Measurements from ENCODE around the gene CTBP2. TPM values are rescaled to one million over a fixed set of nuclear protein-coding genes. Genes with fewer than 3 reads are reported as not detected.

The CTBP2 gene
- total RNA-seq, 4 donors from 2014 or later, result 65.9 to 129 (median 71.2) TPM

GRCh38 chr10:125004571-125005311 lies 155.6 kb downstream of the CTBP2 start:
- no peaks in the 10 kb centered on the region for H3K36me3 ChIP-seq
- H3K4me1 ChIP-seq, result peaks cover 12 to 16% of the 10 kb centered on the region in 2 donors
- intact Hi-C loops (cut with DNase I; ENCODE audit: low total_unique reads), result loop anchor here (10.0 kb wide), 1 partner anchor 70 kb away; no protein-coding TSS in a partner anchor
- TF ChIP-seq, protein P1, sequence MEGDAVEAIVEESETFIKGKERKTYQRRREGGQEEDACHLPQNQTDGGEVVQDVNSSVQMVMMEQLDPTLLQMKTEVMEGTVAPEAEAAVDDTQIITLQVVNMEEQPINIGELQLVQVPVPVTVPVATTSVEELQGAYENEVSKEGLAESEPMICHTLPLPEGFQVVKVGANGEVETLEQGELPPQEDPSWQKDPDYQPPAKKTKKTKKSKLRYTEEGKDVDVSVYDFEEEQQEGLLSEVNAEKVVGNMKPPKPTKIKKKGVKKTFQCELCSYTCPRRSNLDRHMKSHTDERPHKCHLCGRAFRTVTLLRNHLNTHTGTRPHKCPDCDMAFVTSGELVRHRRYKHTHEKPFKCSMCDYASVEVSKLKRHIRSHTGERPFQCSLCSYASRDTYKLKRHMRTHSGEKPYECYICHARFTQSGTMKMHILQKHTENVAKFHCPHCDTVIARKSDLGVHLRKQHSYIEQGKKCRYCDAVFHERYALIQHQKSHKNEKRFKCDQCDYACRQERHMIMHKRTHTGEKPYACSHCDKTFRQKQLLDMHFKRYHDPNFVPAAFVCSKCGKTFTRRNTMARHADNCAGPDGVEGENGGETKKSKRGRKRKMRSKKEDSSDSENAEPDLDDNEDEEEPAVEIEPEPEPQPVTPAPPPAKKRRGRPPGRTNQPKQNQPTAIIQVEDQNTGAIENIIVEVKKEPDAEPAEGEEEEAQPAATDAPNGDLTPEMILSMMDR (IDR thresholded peaks at IDR 0.05), result no peak
- no peak for TF ChIP-seq POLR2A (IDR thresholded peaks at IDR 0.05)
- no peaks in the 10 kb centered on the region for H3K27me3 ChIP-seq
- H3K9me3 ChIP-seq, result no peaks in the 10 kb centered on the region
- no peak overlapping the region for H3K4me3 ChIP-seq
- H3K27ac ChIP-seq, result no peak overlapping the region
- DNase-seq, result peak; percentile 11 to 15

DNA sequence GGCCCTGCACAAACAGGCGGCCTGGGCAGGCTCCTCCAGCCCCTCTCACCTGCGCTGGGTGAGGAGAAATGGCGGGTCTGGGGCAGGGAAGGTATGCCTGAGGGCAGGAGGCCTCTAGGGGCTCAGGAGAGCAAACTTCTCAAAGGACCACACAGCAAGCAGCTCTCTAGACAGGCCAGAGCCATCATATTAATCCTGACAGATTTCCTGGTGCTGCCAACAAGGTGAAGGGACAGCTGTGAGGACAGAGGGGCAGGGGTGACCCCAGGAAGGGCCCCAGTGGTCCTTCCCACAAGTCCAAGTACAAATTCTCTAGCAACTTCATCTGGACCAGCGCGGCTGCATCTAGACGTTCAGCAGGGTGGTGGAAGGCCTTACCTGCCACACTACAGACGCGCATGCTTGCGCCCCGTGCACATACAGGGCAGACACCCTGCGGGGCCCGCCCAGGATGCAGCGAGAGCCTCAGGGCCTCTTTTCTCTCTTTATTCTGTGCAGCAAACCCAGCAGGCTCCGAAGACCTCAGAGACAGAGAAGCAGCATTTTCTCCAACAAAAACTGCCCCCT lies 156.4 kb downstream of the CTBP2 start:
- Histone ChIP-seq H3K4me1 (peaks cover 12 to 24% of the 10 kb centered on the region in 2 donors), H3K4me3 (no peak overlapping the region), H3K9me3 (no peaks in the 10 kb centered on the region), H3K27ac (no peak overlapping the region), H3K36me3 (no peaks in the 10 kb centered on the region), H3K27me3 (no peaks in the 10 kb centered on the region)
- intact Hi-C loops (cut with DNase I; ENCODE audit: low total_unique reads), result loop anchor here (10.0 kb wide), 1 partner anchor 71 kb away; no protein-coding TSS in a partner anchor
- peak in 1 of 2 donors; percentile 9 for DNase-seq
- TF ChIP-seq POLR2A (IDR thresholded peaks at IDR 0.05), result no peak
- TF ChIP-seq, protein P1 (IDR thresholded peaks at IDR 0.05), result no peak

GRCh38 chr10:125003146-125003900 lies 157.0 kb downstream of the CTBP2 start:
- DNase-seq, result peak; percentile 15 to 17
- H3K36me3 ChIP-seq, result no peaks in the 10 kb centered on the region
- TF ChIP-seq, protein P1 (IDR thresholded peaks at IDR 0.05), result no peak
- TF ChIP-seq POLR2A (IDR thresholded peaks at IDR 0.05), result no peak
- peaks cover 12 to 27% of the 10 kb centered on the region in 2 donors for H3K4me1 ChIP-seq
- H3K4me3 ChIP-seq, result no peak overlapping the region
- H3K27me3 ChIP-seq, result no peaks in the 10 kb centered on the region
- intact Hi-C loops (cut with DNase I; ENCODE audit: low total_unique reads), result loop anchor here (10.0 kb wide), 1 partner anchor 71 kb away; no protein-coding TSS in a partner anchor
- no peak overlapping the region for H3K27ac ChIP-seq
- no peaks in the 10 kb centered on the region for H3K9me3 ChIP-seq

DNA sequence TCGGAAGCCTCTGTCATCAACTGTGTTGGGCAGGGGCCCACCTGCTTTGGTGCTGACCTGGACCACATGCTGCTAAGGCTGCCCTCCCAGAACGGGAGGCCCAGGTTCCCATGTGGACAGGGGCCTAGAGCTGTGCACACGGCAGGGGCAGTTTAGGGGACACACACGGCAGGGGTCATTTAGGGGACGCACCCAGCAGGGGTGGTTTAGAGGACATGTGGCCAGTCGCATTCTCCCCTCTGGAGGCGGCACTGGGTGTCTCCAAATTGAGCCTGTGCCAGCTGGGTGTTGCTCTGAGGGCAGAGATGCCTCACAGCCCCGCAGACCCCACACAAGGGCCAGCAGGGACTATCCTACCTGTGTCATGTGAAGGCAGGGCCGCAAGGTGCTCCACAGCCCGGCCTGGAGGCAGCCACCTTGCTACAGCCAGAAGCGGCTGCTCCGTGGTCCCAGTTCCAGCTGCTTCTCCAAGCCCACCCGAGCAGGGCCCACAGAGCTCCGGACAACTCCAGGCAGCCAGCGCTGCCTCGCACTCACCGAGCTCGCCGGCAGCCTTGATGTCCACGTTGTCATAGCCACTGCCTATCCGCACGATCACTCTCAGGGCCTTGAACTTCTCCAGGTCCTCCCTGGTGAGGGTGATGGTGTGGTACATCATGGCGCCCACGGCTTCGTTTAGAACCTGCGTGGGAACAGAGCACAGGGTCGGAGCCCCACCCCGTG lies 157.8 kb downstream of the CTBP2 start:
- no peak overlapping the region for H3K4me3 ChIP-seq
- TF ChIP-seq, protein P1 (IDR thresholded peaks at IDR 0.05), result no peak
- no peak for TF ChIP-seq POLR2A (IDR thresholded peaks at IDR 0.05)
- H3K36me3 ChIP-seq, result no peaks in the 10 kb centered on the region
- peak overlapping the region in 1 of 2 donors; percentile 65 for H3K27ac ChIP-seq
- no peaks in the 10 kb centered on the region for H3K9me3 ChIP-seq
- H3K27me3 ChIP-seq, result no peaks in the 10 kb centered on the region
- intact Hi-C loops (cut with DNase I; ENCODE audit: low total_unique reads), result loop anchor here (10.0 kb wide), 1 partner anchor 72 kb away; no protein-coding TSS in a partner anchor
- peak; percentile 14 to 15 for DNase-seq
- H3K4me1 ChIP-seq, result peaks cover 12 to 27% of the 10 kb centered on the region in 2 donors
